ENCODE data around the gene OR10V1. TPM values are rescaled to one million over a fixed set of nuclear protein-coding genes. Genes with fewer than 3 reads are reported as not detected.
"Not testable (repeated sequence)": the region's sequence is repeated elsewhere in the genome, so short reads cannot be mapped to it uniquely, and the experiment has no call there.

Gene OR10V1
- total RNA-seq, 1 donor from 2014 or later = not detected

DNA sequence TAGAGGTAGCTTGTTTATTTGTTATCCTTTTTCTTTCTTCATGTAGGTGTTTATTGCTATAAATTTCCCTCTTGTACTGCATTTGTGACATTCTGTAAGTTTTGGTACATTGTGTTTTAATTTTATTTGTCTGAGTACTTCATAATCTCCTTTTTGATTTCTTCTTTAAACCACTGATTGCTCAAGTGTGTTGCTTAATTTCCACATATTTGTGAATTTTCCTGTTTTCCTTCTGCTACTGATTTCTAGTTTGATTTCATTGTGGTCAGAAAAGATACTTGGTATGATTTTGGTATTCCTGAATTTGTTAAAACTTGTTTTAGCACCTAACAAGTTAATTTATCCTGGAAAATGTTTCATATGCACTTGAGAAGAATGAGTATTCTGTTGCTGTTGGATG lies 15.1 kb downstream of the OR10V1 start:
- TF ChIP-seq, protein P1, sequence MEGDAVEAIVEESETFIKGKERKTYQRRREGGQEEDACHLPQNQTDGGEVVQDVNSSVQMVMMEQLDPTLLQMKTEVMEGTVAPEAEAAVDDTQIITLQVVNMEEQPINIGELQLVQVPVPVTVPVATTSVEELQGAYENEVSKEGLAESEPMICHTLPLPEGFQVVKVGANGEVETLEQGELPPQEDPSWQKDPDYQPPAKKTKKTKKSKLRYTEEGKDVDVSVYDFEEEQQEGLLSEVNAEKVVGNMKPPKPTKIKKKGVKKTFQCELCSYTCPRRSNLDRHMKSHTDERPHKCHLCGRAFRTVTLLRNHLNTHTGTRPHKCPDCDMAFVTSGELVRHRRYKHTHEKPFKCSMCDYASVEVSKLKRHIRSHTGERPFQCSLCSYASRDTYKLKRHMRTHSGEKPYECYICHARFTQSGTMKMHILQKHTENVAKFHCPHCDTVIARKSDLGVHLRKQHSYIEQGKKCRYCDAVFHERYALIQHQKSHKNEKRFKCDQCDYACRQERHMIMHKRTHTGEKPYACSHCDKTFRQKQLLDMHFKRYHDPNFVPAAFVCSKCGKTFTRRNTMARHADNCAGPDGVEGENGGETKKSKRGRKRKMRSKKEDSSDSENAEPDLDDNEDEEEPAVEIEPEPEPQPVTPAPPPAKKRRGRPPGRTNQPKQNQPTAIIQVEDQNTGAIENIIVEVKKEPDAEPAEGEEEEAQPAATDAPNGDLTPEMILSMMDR (conservative IDR thresholded peaks at IDR 0.05) = no peak
- DNase-seq (ENCODE audit: low read depth, low spot score) = no peak
- Mint-ChIP-seq H3K36me3 (ENCODE audit: low read depth) (peaks cover 4% of the 10 kb centered on the region), H3K27ac (ENCODE audit: unreplicated experiment) (no peak overlapping the region), H3K27me3 (ENCODE audit: low read depth) (peaks cover 35% of the 10 kb centered on the region), H3K9me3 (peaks cover 15% of the 10 kb centered on the region), H3K4me3 (no peak overlapping the region), H3K4me1 (no peaks in the 10 kb centered on the region)

GRCh38 chr11:59692915-59693314 lies 20.7 kb downstream of the OR10V1 start:
- Mint-ChIP-seq H3K4me3 (no peak overlapping the region), H3K36me3 (ENCODE audit: low read depth) (peaks cover 5% of the 10 kb centered on the region), H3K9me3 (peaks cover 14% of the 10 kb centered on the region), H3K27me3 (ENCODE audit: low read depth) (peaks cover 48% of the 10 kb centered on the region), H3K27ac (ENCODE audit: unreplicated experiment) (no peak overlapping the region), H3K4me1 (no peaks in the 10 kb centered on the region)
- TF ChIP-seq, protein P1 (conservative IDR thresholded peaks at IDR 0.05) = no peak
- no peak for DNase-seq (ENCODE audit: low read depth, low spot score)

- Mint-ChIP-seq H3K27me3 (ENCODE audit: low read depth) (peaks cover 53% of the 10 kb centered on the region), H3K4me1 (no peaks in the 10 kb centered on the region), H3K36me3 (ENCODE audit: low read depth) (peaks cover 5% of the 10 kb centered on the region), H3K9me3 (peaks cover 14% of the 10 kb centered on the region), H3K27ac (ENCODE audit: unreplicated experiment) (no peak overlapping the region), H3K4me3 (no peak overlapping the region)
- no peak for DNase-seq (ENCODE audit: low read depth, low spot score)
- TF ChIP-seq, protein P1 (conservative IDR thresholded peaks at IDR 0.05) = no peak
These were observed 22.5 kb downstream of the OR10V1 start for GRCh38 chr11:59691156-59691555.

GRCh38 chr11:59689015-59689414 lies 24.6 kb downstream of the OR10V1 start:
- Mint-ChIP-seq H3K9me3 (peaks cover 11% of the 10 kb centered on the region), H3K4me1 (no peaks in the 10 kb centered on the region), H3K36me3 (ENCODE audit: low read depth) (peaks cover 5% of the 10 kb centered on the region), H3K27ac (ENCODE audit: unreplicated experiment) (no peak overlapping the region), H3K4me3 (no peak overlapping the region), H3K27me3 (ENCODE audit: low read depth) (peaks cover 53% of the 10 kb centered on the region)
- TF ChIP-seq, protein P1 (conservative IDR thresholded peaks at IDR 0.05) = no peak
- DNase-seq (ENCODE audit: low read depth, low spot score) = no peak

- H3K4me3 Mint-ChIP-seq, H3K4me1 Mint-ChIP-seq: not testable (repeated sequence)
These were observed 32.4 kb downstream of the OR10V1 start for GRCh38 chr11:59681260-59681725.

GRCh38 chr11:59680287-59681154 lies 33.1 kb downstream of the OR10V1 start:
- H3K36me3 Mint-ChIP-seq (ENCODE audit: low read depth) = no peaks in the 10 kb centered on the region
- H3K27me3 Mint-ChIP-seq (ENCODE audit: low read depth) = peaks cover 9% of the 10 kb centered on the region
- no peak overlapping the region for H3K27ac Mint-ChIP-seq (ENCODE audit: unreplicated experiment)
- no peak overlapping the region for H3K4me3 Mint-ChIP-seq
- peak; percentile 53 for DNase-seq (ENCODE audit: low read depth, low spot score)
- no peaks in the 10 kb centered on the region for H3K9me3 Mint-ChIP-seq
- TF ChIP-seq, protein P1 (conservative IDR thresholded peaks at IDR 0.05) = peak; percentile 79
- H3K4me1 Mint-ChIP-seq = no peaks in the 10 kb centered on the region

More at GRCh38 chr11:59681260-59681725, 32.4 kb downstream of the OR10V1 start:
- not testable (repeated sequence) for H3K36me3 Mint-ChIP-seq (ENCODE audit: low read depth); DNase-seq (ENCODE audit: low read depth, low spot score); H3K27ac Mint-ChIP-seq (ENCODE audit: unreplicated experiment); H3K9me3 Mint-ChIP-seq
- H3K27me3 Mint-ChIP-seq (ENCODE audit: low read depth) = peaks cover 14% of the 10 kb centered on the region

Measured in neural crest cell (in vitro differentiated cells).